Measurements from ENCODE around the gene STX2.

- TF ChIP-seq CTCF (IDR thresholded peaks at IDR 0.05), result no peak
- no peak for TF ChIP-seq POLR2A (IDR thresholded peaks at IDR 0.05)
These were observed 92.5 kb downstream of the STX2 start for GRCh38 chr12:130746546-130746945.
